Measurements from ENCODE around the gene COL13A1. TPM values are rescaled to one million over a fixed set of nuclear protein-coding genes. Genes with fewer than 3 reads are reported as not detected.

COL13A1 gene
- total and polyA plus RNA-seq, 2 experiments from 2014 or later, result 5.2 to 8.6 TPM

DNA sequence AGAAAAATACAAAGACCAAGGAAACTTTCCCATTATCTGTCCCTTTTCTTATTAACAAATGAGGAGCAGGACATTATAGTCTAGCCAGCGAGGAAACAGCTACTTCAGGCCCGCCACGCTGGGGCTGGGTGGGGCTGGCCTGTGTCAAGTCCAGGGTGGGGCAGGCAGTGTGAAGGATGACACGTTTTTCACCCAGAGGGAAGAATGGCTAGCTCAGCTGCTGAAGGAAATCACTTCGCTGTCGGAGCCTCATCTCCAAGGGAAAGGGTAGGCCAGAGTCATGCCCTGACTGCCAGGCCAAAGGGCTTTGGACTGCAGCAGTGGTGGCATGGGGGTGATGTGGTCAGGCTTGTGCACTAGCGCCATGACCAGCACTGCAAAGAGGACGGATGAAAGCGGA is 24.4 kb downstream of the COL13A1 start:
- no peaks in the 10 kb centered on the region for H3K36me3 ChIP-seq (ENCODE audit: insufficient read depth)
- H3K79me2 ChIP-seq (replicated peaks; ENCODE audit: insufficient read depth), result no peaks in the 10 kb centered on the region
- H4K20me1 ChIP-seq (replicated peaks; ENCODE audit: insufficient read depth), result no peaks in the 10 kb centered on the region
- peaks cover 12% of the 10 kb centered on the region for H3K4me1 ChIP-seq (ENCODE audit: insufficient read depth)
- no peak overlapping the region for H3K4me3 ChIP-seq
- no peak overlapping the region for H3K4me2 ChIP-seq
- no peak overlapping the region for H3K27ac ChIP-seq (ENCODE audit: low read depth)
- no peaks in the 10 kb centered on the region for H3K27me3 ChIP-seq (ENCODE audit: insufficient read depth)
- TF ChIP-seq POLR2AphosphoS5 (IDR thresholded peaks at IDR 0.05; ENCODE audit: low read depth), result no peak
- no peak for TF ChIP-seq STAT1 (IDR thresholded peaks at IDR 0.05; ENCODE audit: unreplicated experiment)
- no peak for TF ChIP-seq ZNF114 (CRISPR knock-in tag; IDR thresholded peaks at IDR 0.05)
- TF ChIP-seq, protein P1, sequence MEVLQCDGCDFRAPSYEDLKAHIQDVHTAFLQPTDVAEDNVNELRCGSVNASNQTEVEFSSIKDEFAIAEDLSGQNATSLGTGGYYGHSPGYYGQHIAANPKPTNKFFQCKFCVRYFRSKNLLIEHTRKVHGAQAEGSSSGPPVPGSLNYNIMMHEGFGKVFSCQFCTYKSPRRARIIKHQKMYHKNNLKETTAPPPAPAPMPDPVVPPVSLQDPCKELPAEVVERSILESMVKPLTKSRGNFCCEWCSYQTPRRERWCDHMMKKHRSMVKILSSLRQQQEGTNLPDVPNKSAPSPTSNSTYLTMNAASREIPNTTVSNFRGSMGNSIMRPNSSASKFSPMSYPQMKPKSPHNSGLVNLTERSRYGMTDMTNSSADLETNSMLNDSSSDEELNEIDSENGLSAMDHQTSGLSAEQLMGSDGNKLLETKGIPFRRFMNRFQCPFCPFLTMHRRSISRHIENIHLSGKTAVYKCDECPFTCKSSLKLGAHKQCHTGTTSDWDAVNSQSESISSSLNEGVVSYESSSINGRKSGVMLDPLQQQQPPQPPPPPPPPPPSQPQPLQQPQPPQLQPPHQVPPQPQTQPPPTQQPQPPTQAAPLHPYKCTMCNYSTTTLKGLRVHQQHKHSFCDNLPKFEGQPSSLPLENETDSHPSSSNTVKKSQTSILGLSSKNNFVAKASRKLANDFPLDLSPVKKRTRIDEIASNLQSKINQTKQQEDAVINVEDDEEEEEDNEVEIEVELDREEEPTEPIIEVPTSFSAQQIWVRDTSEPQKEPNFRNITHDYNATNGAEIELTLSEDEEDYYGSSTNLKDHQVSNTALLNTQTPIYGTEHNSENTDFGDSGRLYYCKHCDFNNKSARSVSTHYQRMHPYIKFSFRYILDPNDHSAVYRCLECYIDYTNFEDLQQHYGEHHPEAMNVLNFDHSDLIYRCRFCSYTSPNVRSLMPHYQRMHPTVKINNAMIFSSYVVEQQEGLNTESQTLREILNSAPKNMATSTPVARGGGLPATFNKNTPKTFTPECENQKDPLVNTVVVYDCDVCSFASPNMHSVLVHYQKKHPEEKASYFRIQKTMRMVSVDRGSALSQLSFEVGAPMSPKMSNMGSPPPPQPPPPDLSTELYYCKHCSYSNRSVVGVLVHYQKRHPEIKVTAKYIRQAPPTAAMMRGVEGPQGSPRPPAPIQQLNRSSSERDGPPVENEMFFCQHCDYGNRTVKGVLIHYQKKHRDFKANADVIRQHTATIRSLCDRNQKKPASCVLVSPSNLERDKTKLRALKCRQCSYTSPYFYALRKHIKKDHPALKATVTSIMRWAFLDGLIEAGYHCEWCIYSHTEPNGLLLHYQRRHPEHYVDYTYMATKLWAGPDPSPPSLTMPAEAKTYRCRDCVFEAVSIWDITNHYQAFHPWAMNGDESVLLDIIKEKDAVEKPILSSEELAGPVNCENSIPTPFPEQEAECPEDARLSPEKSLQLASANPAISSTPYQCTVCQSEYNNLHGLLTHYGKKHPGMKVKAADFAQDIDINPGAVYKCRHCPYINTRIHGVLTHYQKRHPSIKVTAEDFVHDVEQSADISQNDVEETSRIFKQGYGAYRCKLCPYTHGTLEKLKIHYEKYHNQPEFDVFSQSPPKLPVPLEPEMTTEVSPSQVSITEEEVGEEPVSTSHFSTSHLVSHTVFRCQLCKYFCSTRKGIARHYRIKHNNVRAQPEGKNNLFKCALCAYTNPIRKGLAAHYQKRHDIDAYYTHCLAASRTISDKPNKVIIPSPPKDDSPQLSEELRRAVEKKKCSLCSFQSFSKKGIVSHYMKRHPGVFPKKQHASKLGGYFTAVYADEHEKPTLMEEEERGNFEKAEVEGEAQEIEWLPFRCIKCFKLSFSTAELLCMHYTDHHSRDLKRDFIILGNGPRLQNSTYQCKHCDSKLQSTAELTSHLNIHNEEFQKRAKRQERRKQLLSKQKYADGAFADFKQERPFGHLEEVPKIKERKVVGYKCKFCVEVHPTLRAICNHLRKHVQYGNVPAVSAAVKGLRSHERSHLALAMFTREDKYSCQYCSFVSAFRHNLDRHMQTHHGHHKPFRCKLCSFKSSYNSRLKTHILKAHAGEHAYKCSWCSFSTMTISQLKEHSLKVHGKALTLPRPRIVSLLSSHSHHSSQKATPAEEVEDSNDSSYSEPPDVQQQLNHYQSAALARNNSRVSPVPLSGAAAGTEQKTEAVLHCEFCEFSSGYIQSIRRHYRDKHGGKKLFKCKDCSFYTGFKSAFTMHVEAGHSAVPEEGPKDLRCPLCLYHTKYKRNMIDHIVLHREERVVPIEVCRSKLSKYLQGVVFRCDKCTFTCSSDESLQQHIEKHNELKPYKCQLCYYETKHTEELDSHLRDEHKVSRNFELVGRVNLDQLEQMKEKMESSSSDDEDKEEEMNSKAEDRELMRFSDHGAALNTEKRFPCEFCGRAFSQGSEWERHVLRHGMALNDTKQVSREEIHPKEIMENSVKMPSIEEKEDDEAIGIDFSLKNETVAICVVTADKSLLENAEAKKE (CRISPR knock-in tag; IDR thresholded peaks at IDR 0.05), result no peak
- no peak overlapping the region for H3K4me3 Mint-ChIP-seq
- H3K9me2 ChIP-seq (ENCODE audit: insufficient read depth), result no peaks in the 10 kb centered on the region
- no peaks in the 10 kb centered on the region for H3F3A ChIP-seq (replicated peaks; ENCODE audit: low read depth)
- H3K27ac Mint-ChIP-seq, result no peak overlapping the region
- ATAC-seq (no peak), DNase-seq (ENCODE audit: low spot score) (no peak)
- peaks cover 26% of the 10 kb centered on the region for H3K4me1 Mint-ChIP-seq
- H3K27me3 Mint-ChIP-seq (ENCODE audit: insufficient read depth, low read depth, poor library complexity), result peaks cover 17% of the 10 kb centered on the region
- H3K9me3 Mint-ChIP-seq, result no peaks in the 10 kb centered on the region
- peaks cover 3% of the 10 kb centered on the region; the same call in 1 of the 3 replicates for H3K36me3 Mint-ChIP-seq (ENCODE audit: low read depth)
- H2AFZ ChIP-seq, result no peak overlapping the region

DNA sequence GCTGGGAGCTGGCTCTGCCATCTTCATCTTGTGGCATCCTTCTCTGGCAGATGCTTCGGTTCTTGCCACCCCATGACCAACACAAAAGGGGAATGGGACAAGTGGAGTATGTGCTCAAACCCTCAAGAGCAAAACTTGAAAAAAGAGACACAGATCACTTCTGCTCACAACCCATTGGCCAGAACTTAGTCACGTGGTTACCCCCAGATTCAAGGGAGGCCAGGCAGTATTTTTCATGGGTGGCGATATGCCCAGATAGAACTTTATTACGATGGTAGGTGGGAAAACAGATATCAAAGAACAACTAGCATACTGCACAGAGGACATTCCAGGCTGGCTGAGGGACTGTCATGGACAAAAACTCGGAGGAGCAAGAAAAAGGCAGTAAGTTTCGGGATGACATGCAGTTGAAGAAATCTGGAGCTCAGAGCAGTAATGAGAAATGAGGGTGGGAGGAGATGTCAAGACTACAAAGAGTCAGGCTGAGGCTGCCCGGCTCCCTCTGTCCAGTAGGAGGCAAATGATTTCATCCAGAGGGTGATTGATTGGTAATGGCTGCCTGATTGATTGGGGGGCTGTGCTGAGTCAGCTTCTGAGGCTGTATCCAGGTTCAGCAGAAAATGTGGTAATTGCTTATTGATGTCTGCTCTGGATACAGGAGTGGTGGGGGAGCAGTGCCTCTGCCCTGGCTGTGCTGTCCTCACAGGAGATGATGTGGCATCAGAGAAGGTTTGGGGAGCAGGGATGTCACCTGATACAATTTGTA is 25.3 kb downstream of the COL13A1 start:
- H3K27ac ChIP-seq (ENCODE audit: low read depth), result no peak overlapping the region
- no peaks in the 10 kb centered on the region for H3K9me2 ChIP-seq (ENCODE audit: insufficient read depth)
- ATAC-seq (peak; percentile 82), DNase-seq (ENCODE audit: low spot score) (peak; percentile 71)
- peaks cover 17% of the 10 kb centered on the region for H3K27me3 Mint-ChIP-seq (ENCODE audit: insufficient read depth, low read depth, poor library complexity)
- H3K4me1 Mint-ChIP-seq, result peaks cover 30% of the 10 kb centered on the region
- no peaks in the 10 kb centered on the region for H3K36me3 ChIP-seq (ENCODE audit: insufficient read depth)
- no peak overlapping the region for H3K4me3 ChIP-seq
- no peaks in the 10 kb centered on the region for H4K20me1 ChIP-seq (replicated peaks; ENCODE audit: insufficient read depth)
- no peak overlapping the region for H3K4me2 ChIP-seq
- H3F3A ChIP-seq (replicated peaks; ENCODE audit: low read depth), result no peaks in the 10 kb centered on the region
- H3K4me3 Mint-ChIP-seq, result no peak overlapping the region; the same call in 2 of the 3 replicates
- no peaks in the 10 kb centered on the region for H3K9me3 Mint-ChIP-seq
- H2AFZ ChIP-seq, result no peak overlapping the region; the same call in 1 of the 2 replicates
- H3K79me2 ChIP-seq (replicated peaks; ENCODE audit: insufficient read depth), result no peaks in the 10 kb centered on the region
- H3K27me3 ChIP-seq (ENCODE audit: insufficient read depth), result no peaks in the 10 kb centered on the region
- peaks cover 12% of the 10 kb centered on the region for H3K4me1 ChIP-seq (ENCODE audit: insufficient read depth)
- no peak overlapping the region for H3K27ac Mint-ChIP-seq
- peaks cover 3% of the 10 kb centered on the region; the same call in 1 of the 3 replicates for H3K36me3 Mint-ChIP-seq (ENCODE audit: low read depth)
- no peak for TF ChIP-seq ZNF331 (CRISPR knock-in tag; IDR thresholded peaks at IDR 0.05; ENCODE audit: low read depth)
- TF ChIP-seq POLR2AphosphoS5 (IDR thresholded peaks at IDR 0.05; ENCODE audit: low read depth), result no peak
- TF ChIP-seq, protein P2, sequence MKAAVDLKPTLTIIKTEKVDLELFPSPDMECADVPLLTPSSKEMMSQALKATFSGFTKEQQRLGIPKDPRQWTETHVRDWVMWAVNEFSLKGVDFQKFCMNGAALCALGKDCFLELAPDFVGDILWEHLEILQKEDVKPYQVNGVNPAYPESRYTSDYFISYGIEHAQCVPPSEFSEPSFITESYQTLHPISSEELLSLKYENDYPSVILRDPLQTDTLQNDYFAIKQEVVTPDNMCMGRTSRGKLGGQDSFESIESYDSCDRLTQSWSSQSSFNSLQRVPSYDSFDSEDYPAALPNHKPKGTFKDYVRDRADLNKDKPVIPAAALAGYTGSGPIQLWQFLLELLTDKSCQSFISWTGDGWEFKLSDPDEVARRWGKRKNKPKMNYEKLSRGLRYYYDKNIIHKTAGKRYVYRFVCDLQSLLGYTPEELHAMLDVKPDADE (IDR thresholded peaks at IDR 0.05), result no peak
- no peak for TF ChIP-seq CREB1 (CRISPR knock-in tag; IDR thresholded peaks at IDR 0.05; ENCODE audit: low read depth)
- TF ChIP-seq, protein P3, sequence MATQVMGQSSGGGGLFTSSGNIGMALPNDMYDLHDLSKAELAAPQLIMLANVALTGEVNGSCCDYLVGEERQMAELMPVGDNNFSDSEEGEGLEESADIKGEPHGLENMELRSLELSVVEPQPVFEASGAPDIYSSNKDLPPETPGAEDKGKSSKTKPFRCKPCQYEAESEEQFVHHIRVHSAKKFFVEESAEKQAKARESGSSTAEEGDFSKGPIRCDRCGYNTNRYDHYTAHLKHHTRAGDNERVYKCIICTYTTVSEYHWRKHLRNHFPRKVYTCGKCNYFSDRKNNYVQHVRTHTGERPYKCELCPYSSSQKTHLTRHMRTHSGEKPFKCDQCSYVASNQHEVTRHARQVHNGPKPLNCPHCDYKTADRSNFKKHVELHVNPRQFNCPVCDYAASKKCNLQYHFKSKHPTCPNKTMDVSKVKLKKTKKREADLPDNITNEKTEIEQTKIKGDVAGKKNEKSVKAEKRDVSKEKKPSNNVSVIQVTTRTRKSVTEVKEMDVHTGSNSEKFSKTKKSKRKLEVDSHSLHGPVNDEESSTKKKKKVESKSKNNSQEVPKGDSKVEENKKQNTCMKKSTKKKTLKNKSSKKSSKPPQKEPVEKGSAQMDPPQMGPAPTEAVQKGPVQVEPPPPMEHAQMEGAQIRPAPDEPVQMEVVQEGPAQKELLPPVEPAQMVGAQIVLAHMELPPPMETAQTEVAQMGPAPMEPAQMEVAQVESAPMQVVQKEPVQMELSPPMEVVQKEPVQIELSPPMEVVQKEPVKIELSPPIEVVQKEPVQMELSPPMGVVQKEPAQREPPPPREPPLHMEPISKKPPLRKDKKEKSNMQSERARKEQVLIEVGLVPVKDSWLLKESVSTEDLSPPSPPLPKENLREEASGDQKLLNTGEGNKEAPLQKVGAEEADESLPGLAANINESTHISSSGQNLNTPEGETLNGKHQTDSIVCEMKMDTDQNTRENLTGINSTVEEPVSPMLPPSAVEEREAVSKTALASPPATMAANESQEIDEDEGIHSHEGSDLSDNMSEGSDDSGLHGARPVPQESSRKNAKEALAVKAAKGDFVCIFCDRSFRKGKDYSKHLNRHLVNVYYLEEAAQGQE (IDR thresholded peaks at IDR 0.05; ENCODE audit: unreplicated experiment), result no peak
